Ureter (tissue), 1 donor: ENCODE results near the gene GSTO2. TPM values are rescaled to one million over a fixed set of nuclear protein-coding genes. Genes with fewer than 3 reads are reported as not detected.

Experiments
- DNase-seq: peaks from one replicate; pipeline ENCODE4 v3.0.0-alpha.2; 2020; ENCODE audit warnings: low spot score
- total RNA-seq: library from RNA; stranded (reverse); gene quantifications from one replicate; pipeline ENCODE4 v1.2.4, GENCODE V29; 2023
- donor health status: DM: yes; HTN: yes; CAD: no.

Gene GSTO2
- total RNA-seq, 1 donor from 2014 or later, result 47.0 TPM

DNA sequence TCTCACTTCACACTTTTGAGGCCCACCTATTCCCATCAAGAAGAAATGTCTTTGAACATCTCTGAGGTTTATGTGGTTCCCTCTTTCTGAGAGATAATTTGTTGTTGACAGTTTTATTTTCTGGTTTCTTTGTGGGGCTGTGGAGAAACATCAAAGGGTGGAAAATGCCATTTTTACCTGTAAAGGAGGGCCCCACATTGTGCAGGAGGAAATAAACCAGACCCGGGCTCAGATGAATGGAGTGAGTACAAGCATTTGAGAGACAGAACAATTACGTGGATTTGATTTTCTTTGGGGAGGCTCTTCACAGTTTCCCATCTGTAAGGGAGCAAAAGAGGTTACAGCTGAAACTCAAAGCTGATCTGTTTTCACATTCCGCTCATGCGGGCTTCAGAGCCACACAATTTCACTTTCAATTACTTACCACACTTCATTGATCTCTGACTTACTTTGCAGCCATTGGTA is 39.5 kb downstream of the GSTO2 start:
- no peak for DNase-seq

GRCh38 chr10:104309980-104310978 is 41.3 kb downstream of the GSTO2 start:
- peak; percentile 85 for DNase-seq

GRCh38 chr10:104311184-104311720 is 42.3 kb downstream of the GSTO2 start:
- no peak for DNase-seq

DNA sequence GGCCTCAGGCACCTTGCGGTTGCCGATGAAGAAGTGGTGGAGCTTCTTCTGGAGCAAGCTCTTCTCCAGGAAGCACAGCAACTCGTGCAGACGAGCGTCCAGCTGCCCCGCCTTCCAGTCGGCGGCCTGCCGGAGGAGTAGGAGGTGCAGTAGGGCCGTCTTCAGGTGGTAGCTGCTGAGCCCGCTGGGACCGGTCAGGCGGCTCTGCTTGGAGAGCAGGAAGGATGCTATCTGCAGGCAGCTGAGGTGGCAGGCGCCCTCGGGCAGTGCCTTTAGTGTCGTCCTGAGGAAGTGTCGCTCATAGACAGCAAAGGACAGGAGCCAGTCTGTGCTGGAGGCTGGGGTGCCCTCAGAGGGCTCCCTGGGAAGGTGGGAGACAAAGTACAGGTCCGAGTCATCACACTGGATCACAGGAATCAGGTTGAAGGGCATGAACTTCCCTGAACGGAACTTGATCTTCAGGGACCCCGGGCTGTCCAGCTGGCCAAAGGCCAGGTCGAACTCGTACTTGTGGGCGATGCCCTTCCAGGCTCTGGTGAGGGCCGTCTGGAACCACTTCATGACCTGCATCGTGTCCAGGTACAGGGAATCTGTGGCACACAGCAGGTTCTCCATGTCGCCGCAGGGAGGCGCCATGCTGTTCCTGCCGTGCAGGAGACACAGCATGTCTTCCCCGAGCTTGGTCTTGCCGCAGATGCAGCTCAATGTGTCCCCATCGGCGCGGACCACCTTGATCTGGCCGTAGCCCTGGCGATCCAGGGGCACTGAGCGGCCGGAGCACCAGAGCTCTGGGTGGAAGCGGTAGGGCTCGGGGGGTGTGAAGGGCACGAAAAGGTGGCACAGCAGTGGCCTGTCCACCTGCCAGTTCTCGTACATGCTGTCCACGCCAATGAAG is 45.9 kb downstream of the GSTO2 start:
- DNase-seq, result no peak

DNA sequence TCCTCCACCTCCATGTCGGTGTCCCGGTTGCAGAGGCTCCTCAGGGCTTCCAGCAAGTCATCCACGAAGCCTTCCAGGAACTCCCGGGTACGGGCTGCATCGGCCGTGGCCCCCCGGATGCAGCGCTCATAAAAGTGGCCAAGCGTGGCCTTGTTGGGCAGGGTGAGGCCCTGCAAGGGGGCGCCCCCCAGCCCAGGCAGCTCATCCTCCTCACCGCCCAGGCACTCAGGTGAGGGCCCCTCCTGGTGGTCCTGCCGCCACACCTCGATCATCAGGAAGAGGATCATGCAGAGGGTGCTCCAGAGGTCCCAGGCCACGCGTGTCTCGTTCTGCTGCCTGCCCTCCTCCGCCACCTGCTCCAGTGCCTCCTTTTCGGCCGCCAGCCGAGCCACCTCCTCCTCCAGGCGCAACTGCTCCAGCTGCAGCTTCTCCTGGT is 46.5 kb downstream of the GSTO2 start:
- no peak for DNase-seq

DNA sequence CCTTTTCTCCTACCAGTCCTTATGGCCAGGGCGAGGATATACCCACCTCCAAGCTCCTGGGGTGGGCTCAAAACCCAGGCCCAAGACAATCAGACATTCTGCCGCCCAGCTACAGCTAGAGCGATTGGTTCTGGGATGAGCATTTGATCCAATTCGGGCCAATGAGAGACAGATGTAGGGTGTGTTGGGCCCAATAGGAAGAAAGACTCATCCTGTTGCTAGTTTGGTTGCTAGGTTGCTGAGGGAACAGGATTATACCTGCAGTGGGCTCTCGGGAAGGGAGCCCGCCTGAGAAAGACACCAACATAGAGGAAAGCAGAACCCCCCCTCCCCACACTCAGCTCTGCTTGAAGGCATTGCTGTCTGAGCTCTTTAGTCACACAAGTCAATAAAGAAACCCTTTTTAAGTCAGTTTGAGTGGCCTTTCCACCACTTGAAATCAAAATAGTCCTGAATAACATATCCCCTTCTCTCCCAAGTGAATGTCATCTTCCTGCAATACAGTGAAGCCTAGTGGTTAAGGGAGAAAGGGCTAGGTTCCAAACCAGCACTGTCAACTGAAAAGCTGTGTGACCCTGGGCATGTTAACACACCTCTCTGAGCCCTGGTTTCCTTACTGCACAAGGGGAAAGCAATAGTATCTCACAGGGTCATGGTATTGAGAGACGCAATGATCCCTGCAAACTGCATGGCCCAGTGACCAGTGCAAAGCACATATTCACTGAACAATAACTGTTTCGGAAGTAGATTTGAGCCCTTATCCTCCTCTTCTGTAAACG is 47.5 kb downstream of the GSTO2 start:
- DNase-seq, result no peak

DNA sequence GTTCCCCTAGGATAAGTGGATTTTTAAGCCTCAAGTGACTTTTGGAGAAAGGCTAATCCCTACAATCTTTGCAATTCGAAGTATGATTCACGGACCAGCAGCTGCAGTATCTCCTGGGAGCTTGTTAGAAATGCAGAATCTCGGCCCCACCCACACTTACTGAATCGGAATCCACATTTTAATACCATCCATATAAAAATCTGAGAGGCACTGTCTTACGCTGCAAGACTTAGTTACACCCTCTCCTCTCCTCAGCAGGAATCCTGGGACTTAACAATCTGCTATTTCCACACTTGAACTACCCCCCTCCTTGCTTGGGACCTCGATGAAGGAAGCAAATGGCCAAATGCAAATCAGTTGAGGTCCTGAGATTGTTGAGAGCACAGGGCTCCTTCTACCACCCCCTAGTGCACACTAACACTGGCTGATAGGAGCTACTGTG is 48.3 kb downstream of the GSTO2 start:
- DNase-seq, result no peak

GRCh38 chr10:104317726-104318299 is 48.8 kb downstream of the GSTO2 start:
- DNase-seq, result no peak

- DNase-seq, result no peak
Measured at GRCh38 chr10:104318326-104318725, 49.3 kb downstream of the GSTO2 start.

- no peak for DNase-seq
Measured at GRCh38 chr10:104318810-104319741, 50.1 kb downstream of the GSTO2 start.

DNA sequence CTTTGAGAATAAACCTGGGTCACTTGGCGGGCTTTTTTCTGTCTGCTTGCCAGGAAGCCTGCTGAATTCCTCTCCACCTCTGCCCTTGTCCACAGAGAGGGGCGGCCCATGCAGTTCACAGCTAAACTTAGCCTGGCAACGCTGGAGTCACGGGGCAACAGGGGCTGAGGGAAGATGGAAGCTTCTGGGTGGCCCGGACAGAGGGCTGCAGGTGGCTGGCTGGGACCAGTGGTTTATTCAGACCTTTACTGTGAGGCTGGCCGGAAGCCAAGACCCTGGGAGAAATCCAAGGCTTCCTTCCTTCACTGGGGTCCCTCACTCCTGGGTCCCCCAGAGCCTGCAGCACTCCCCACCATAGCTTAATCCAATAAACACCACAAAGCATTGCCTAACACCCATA is 52.2 kb downstream of the GSTO2 start:
- DNase-seq, result no peak

DNA sequence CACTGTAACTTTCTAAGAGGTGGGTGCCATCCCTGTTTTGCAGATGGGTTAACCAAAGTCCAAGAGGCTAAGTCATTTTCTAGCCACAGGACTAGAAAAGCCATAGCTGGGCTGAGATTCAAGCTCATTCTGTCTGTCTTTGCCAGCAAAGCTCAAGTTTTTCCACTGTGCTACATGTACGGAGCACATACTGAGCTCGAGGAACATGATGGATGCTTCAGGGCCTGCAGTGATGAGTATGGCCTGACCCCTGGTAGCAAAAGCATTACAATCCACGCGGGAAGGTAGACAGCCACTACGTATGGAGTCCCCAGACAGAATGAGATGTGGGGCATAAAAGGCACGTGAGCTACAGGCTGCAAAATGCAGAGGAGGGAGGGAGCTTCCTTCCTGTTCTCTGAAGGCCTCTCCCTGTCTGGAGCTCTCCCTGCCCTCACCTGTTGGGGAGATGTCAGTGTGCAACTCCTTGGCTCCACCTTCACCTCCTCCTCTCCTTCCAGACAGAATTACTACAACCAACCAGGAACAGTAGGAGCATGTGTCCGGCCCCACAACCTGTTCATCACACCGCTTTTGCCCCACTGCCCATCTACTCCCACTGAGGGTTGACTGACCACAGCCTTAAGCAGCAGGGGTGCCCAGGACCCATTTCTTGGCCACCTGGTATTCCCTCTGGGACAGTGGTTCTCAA is 52.9 kb downstream of the GSTO2 start:
- DNase-seq, result no peak

DNA sequence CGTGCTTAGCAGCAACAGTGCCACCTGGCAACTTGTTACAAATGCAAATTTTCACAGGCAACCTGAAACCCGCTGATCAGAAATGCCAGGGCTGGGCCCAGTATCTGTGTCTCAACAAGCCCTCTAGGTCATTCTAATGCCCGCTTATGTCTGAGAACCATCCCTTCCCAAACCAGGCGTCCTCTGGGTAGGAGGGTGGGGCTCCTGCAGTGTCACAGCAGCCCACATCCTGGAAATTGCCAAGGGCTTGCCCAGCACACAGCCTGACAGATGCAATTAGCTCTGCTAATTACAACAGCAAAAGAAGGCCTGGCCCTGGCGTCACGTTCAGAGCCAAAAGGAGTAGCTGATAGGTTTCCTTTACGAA is 53.4 kb downstream of the GSTO2 start:
- DNase-seq, result no peak

DNA sequence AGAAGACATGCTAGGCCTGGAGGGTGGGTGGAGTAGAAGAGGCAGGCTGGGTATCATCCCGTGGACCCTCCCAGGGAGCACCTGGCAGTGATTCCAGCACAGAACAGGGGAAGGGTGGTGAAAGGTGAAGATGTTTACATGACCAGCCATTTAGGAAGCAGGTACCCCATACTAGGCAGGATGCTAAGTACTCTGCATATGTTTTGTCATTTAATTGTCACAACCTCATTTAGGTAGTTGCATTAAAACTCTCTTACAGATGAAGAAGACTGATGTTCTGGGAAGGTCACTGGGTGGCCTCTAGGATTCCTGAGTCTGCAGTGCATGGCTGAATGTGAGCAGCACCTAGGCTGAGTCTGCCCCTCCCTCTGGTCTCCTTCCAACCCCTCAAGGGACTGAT is 54.1 kb downstream of the GSTO2 start:
- DNase-seq, result no peak

DNA sequence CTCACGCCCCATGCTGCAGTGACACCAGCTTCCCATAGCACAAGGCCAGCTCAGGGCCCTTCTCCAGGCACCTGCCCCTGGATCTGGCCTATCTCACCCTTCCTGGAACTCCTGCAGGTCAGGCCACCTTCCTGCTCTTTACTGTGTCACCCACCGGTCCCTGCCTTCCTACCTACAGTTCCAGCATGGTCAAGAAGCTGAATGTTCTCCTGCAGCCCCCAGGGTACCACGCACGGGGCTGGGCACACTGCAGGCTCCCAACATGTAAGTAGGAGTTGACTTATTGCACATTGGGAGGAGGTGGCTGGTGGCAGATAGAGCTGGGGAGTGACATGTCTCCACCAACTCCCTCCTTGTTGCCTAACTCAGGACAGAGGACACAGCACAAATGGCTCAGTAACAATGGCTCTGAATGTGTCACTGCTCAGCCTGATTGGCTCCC is 54.8 kb downstream of the GSTO2 start:
- no peak for DNase-seq

DNA sequence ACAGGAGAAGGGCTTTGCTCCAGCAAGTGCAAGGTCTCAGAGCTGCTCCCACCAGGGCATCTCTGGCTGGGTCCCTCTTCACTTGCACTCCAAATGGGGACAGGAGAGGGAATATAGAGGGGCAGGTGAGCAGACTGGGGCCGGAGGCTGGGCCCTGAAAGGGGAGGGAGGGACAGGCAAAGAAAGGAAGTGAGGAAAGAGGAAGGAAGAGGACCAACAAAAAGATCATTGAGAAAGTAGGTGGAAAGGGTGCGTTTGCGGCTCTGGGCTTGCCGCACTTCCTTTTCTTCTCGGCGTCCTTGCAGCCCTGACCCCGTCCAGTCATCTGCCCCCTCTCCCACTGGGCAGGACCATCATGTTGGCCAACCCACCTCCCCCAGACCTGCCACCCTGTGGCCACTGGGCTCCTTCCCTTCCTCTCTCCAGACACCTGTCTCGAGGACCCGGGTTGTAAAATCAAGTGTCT is 55.3 kb downstream of the GSTO2 start:
- no peak for DNase-seq

DNA sequence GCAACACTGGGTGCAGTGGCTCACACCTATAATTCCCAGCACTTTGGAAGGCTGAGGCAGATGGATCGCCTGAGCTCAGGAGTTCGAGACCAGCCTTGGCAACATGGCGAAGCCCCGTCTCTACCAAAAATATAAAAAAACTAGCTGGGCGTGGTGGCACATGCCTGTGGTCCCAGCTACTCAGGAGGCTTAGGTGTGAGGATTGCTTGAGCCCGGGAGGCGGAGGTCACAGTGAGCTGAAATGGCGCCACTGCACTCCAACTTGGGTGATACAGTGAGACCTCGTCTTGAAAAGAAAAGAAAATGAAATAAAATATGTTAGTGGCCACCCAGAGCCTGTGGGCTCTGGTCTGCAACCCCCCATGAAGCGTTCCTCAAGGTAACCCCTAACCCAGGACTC is 55.9 kb downstream of the GSTO2 start:
- no peak for DNase-seq

DNA sequence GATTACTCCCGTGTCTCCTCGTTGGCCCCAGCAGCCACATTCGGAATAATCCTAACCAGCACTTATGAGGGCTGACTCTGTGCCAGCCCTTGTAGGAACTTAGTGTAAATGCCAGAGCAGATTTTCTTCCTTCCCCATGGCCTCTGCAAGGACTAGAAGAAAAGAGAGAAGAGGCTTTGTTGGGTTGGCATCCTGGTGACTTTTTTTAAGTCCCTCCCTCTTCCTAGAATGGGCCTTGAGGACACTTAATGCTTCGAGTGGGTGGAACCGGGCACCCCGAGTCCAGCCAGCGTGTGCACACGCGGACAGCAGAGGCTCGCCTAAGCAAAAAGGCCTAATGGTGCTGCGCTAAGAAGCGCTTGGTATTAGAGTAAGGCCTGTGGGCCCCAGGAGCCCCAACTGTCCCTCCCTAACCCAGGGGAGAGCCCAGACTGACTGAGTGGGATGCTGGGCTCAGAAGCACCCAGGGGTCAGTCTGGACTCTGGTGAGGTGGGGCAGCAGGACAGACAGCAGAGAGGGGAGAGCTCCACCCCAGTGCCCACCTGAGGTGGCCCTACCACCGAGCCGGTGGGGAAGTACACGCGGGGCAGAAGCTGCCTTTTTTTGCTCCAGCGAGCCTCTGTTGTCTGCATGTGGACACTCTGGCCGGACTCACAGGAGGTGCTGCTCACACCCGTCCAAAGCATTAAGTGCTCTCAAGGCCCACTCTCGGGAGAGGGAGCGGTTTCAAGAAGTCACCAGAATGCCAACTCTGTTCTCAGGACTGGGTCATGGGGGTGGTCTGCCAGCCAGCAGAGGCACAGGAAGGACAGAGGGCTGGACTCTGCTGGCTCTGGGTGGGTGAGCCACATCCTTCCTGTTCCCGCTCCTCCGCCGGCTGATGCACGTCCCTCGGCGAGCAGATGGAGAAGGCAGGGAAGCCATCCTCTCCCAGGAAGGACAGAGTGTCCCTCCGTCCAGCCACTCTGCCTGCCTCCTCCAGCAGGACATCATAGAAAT is 56.8 kb downstream of the GSTO2 start:
- DNase-seq, result no peak
